BJ (cell line): ENCODE measurements around the gene ATP10B. TPM values are rescaled to one million over a fixed set of nuclear protein-coding genes. Genes with fewer than 3 reads are reported as not detected.

Experiments
- CTCF ChIA-PET: fragments of 350-600 bp; formaldehyde crosslinking; extraction: SDS; loops from one replicate; lab custom pipeline; 2021; ENCODE audit warnings: antibody characterized with exemption, inconsistent platforms; lab: Yijun Ruan, JAX
- POLR2A ChIA-PET: fragments of 300-600 bp; sonication (Branson Sonifier 250); formaldehyde crosslinking; extraction: SDS; loops from one replicate; lab custom pipeline; 2021; ENCODE audit warnings: antibody characterized with exemption; lab: Charles Lee
- DNase-seq: peaks from one replicate; pipeline ENCODE4 v3.0.0-alpha.2; 2011; ENCODE audit warnings: low read depth
- H3K27me3 ChIP-seq: 2 replicates; pipeline ENCODE4 v1.6.0; 2011; ENCODE audit warnings: low read length; ENCODE audit not compliant: control insufficient read depth, insufficient read depth
- H3K36me3 ChIP-seq: 2 replicates; pipeline ENCODE4 v1.5.1; 2011; ENCODE audit warnings: low read length; ENCODE audit not compliant: control insufficient read depth, insufficient read depth
- H3K4me3 ChIP-seq: 2 replicates; pipeline ENCODE4 v1.5.1; 2011; ENCODE audit warnings: low read depth, mild to moderate bottlenecking, control low read depth, low read length
- CTCF ChIP-seq: IDR thresholded peaks from 2 replicates; pipeline ENCODE4 v1.5.1; 2011; ENCODE audit warnings: low read depth, mild to moderate bottlenecking, control low read depth, inconsistent platforms, low read length, moderate library complexity; ENCODE audit not compliant: insufficient read depth
- polyA plus RNA-seq: library from polyadenylated mRNA; depleted of rRNA; stranded (reverse); fragments of >200 nt; gene quantifications from 2 replicates; pipeline ENCODE4 v1.2.3, GENCODE V29; 2011

The ATP10B gene
- polyA plus RNA-seq, 1 experiment: not detected

GRCh38 chr5:160805376-160805775, 46.6 kb downstream of the ATP10B start:
- no peaks in the 10 kb centered on the region for H3K36me3 ChIP-seq
- no peaks in the 10 kb centered on the region for H3K27me3 ChIP-seq
- no peak for DNase-seq
- ChIA-PET CTCF (no interaction called here), POLR2A (no interaction called here)
- no peak for TF ChIP-seq CTCF
- H3K4me3 ChIP-seq: no peak overlapping the region

- DNase-seq: no peak
- H3K36me3 ChIP-seq: no peaks in the 10 kb centered on the region
- no peaks in the 10 kb centered on the region for H3K27me3 ChIP-seq
- ChIA-PET CTCF (no interaction called here), POLR2A (no interaction called here)
- TF ChIP-seq CTCF: no peak
- H3K4me3 ChIP-seq: no peak overlapping the region
Measured at GRCh38 chr5:160802592-160802991, 49.4 kb downstream of the ATP10B start.

- no peak for TF ChIP-seq CTCF
- no peak for DNase-seq
- H3K4me3 ChIP-seq: no peak overlapping the region
- CTCF ChIA-PET: interaction anchor here (1.4 kb wide), 1 partner anchor 14 kb away, joined by 3 read pairs; no protein-coding TSS in a partner anchor
- POLR2A ChIA-PET: no interaction called here
- no peaks in the 10 kb centered on the region for H3K27me3 ChIP-seq
- H3K36me3 ChIP-seq: no peaks in the 10 kb centered on the region
Measured at GRCh38 chr5:160800375-160801275, 51.4 kb downstream of the ATP10B start.

GRCh38 chr5:160799184-160799583, 52.8 kb downstream of the ATP10B start:
- ChIA-PET POLR2A (no interaction called here), CTCF (no interaction called here)
- no peak for TF ChIP-seq CTCF
- Histone ChIP-seq H3K36me3 (no peaks in the 10 kb centered on the region), H3K4me3 (no peak overlapping the region), H3K27me3 (no peaks in the 10 kb centered on the region)
- no peak for DNase-seq

GRCh38 chr5:160797020-160797419, 55.0 kb downstream of the ATP10B start:
- no peak for TF ChIP-seq CTCF
- ChIA-PET CTCF (interaction anchor here (0.7 kb wide), 1 partner anchor 166 kb away, joined by 3 read pairs; no protein-coding TSS in a partner anchor), POLR2A (no interaction called here)
- DNase-seq: no peak
- Histone ChIP-seq H3K27me3 (no peaks in the 10 kb centered on the region), H3K36me3 (no peaks in the 10 kb centered on the region), H3K4me3 (no peak overlapping the region)
